ENCODE results near the gene PILRB. TPM values are rescaled to one million over a fixed set of nuclear protein-coding genes. Genes with fewer than 3 reads are reported as not detected.

The PILRB gene
- total and polyA plus RNA-seq, 9 of the 15 experiments (the other 6 are each of a cell fraction or from before 2014, with no cell fraction given), result 6.2 to 94.6 (median 37.0) TPM

GRCh38 chr7:100367676-100368613 is 10.0 kb downstream of the PILRB start:
- no peaks in the 10 kb centered on the region for H3K27me3 ChIP-seq (ENCODE audit: control insufficient read depth in 2 of 2, insufficient read depth in 2 of 2, low read length in 2 of 2)
- CTCF ChIA-PET (ENCODE audit: low intra/inter-chr PET ratio), result no interaction called here

GRCh38 chr7:100369105-100369504 is 11.2 kb downstream of the PILRB start:
- no peaks in the 10 kb centered on the region for H3K79me2 ChIP-seq (ENCODE audit: control insufficient read depth, insufficient read depth, low read length)
- H3K9me1 ChIP-seq (ENCODE audit: control insufficient read depth, insufficient read depth, low read length), result peaks cover 4% of the 10 kb centered on the region
- H3K9me3 ChIP-seq (replicated peaks; ENCODE audit: control insufficient read depth, insufficient read depth, low read depth, low read length), result no peaks in the 10 kb centered on the region
- TSS peak; percentile 27 for BruUV-seq (replicated peaks)
- H3K27me3 ChIP-seq (ENCODE audit: control insufficient read depth in 2 of 2, insufficient read depth in 2 of 2, low read length in 2 of 2), result no peaks in the 10 kb centered on the region
- WGBS (ENCODE audit: insufficient coverage, low coverage, missing lambda C conversion rate), result 40% methylated on average over 6 of the region's 6 CpGs
- H3K9ac ChIP-seq (ENCODE audit: insufficient read depth in 1 of 2, low read depth in 2 of 2, low read length in 2 of 2), result peak overlapping the region in 1 of 2 experiments; percentile 47; a peak in 2 of 4 replicates
- H3K4me1 ChIP-seq (replicated peaks in 1 of 2; ENCODE audit: control insufficient read depth in 2 of 2, insufficient read depth in 2 of 2, low read length in 2 of 2), result peaks cover 6 to 34% of the 10 kb centered on the region in 2 experiments; a peak in 4 of 5 replicates
- no peak overlapping the region for H2AFZ ChIP-seq (ENCODE audit: low read depth, low read length)
- no peaks in the 10 kb centered on the region for H4K20me1 ChIP-seq (replicated peaks; ENCODE audit: control insufficient read depth, insufficient read depth, low read length)
- FAIRE-seq (peak; percentile 23), ATAC-seq (peak; percentile 20), DNase-seq (ENCODE audit: extremely low read depth in 1 of 4, low spot score in 3 of 4) (peak in 1 of 4 experiments; percentile 46)
- no peak overlapping the region for H3K4me2 ChIP-seq (ENCODE audit: insufficient read depth, low read length)
- no peak overlapping the region for H3K27ac ChIP-seq (ENCODE audit: extremely low read depth, low read depth, low read length)
- H3K36me3 ChIP-seq (ENCODE audit: control insufficient read depth, insufficient read depth, low read length), result peaks cover 18% of the 10 kb centered on the region
- no peak overlapping the region for H3K4me3 ChIP-seq
- POLR2A ChIA-PET, result interaction anchor here (0.6 to 1.8 kb wide), 2 partner anchors 9 to 10 kb away, joined by 3 to 7 read pairs; no protein-coding TSS in a partner anchor
- in situ Hi-C loops (cut with MboI) (no loop called here), intact Hi-C loops (cut with micrococcal nuclease) (no loop called here)
- CTCF ChIA-PET (ENCODE audit: low intra/inter-chr PET ratio), result no interaction called here
- no peak for TF ChIP-seq RFX5 (IDR thresholded peaks at IDR 0.05; ENCODE audit: low read depth, low read length)
- TF ChIP-seq ZNF174 (CRISPR knock-in tag; IDR thresholded peaks at IDR 0.05), result no peak
- TF ChIP-seq MAX (CRISPR knock-in tag; IDR thresholded peaks at IDR 0.05), result peak; percentile 81
- TF ChIP-seq ESRRA (IDR thresholded peaks at IDR 0.05; ENCODE audit: borderline replicate concordance, low read depth), result no peak
- no peak for TF ChIP-seq POLR2H (tag; IDR thresholded peaks at IDR 0.05; ENCODE audit: low read depth)
- no peak for TF ChIP-seq BRF2 (IDR thresholded peaks at IDR 0.05; ENCODE audit: borderline replicate concordance, insufficient read depth, insufficient read length)
- TF ChIP-seq ZNF551 (CRISPR knock-in tag; IDR thresholded peaks at IDR 0.05), result no peak
- TF ChIP-seq CAMTA2 (CRISPR knock-in tag; conservative IDR thresholded peaks at IDR 0.05), result no peak
- no peak for TF ChIP-seq PKNOX1 (IDR thresholded peaks at IDR 0.05)

More at GRCh38 chr7:100367676-100368613, 10.0 kb downstream of the PILRB start:
- Histone ChIP-seq H3K9me3 (replicated peaks; ENCODE audit: control insufficient read depth, insufficient read depth, low read depth, low read length) (no peaks in the 10 kb centered on the region), H3K9me1 (ENCODE audit: control insufficient read depth, insufficient read depth, low read length) (peaks cover 4% of the 10 kb centered on the region), H3K27ac (ENCODE audit: extremely low read depth, low read depth, low read length) (no peak overlapping the region), H2AFZ (ENCODE audit: low read depth, low read length) (no peak overlapping the region), H4K20me1 (replicated peaks; ENCODE audit: control insufficient read depth, insufficient read depth, low read length) (no peaks in the 10 kb centered on the region), H3K4me3 (no peak overlapping the region), H3K79me2 (ENCODE audit: control insufficient read depth, insufficient read depth, low read length) (no peaks in the 10 kb centered on the region), H3K4me2 (ENCODE audit: insufficient read depth, low read length) (no peak overlapping the region), H3K36me3 (ENCODE audit: control insufficient read depth, insufficient read depth, low read length) (peaks cover 27% of the 10 kb centered on the region), H3K9ac (ENCODE audit: insufficient read depth in 1 of 2, low read depth in 2 of 2, low read length in 2 of 2) (no peak overlapping the region), H3K4me1 (replicated peaks in 1 of 2; ENCODE audit: control insufficient read depth in 2 of 2, insufficient read depth in 2 of 2, low read length in 2 of 2) (peaks cover 7 to 26% of the 10 kb centered on the region in 2 experiments; a peak in 4 of 5 replicates)
- ATAC-seq (no peak), FAIRE-seq (no peak), DNase-seq (ENCODE audit: extremely low read depth in 1 of 4, low spot score in 3 of 4) (no peak)
- intact Hi-C loops (cut with micrococcal nuclease), result no loop called here
- TF ChIP-seq POLR2A (conservative IDR thresholded peaks at IDR 0.05) (peak; percentile 21; the same call in 1 of the 2 replicates), CEBPB (tag; IDR thresholded peaks at IDR 0.05) (0 out of 2 replicates have a peak, but pooled peaks have one; percentile 33), TBL1XR1 (IDR thresholded peaks at IDR 0.05; ENCODE audit: low read length in 2 of 2) (no peak), RBM39 (optimal IDR thresholded peaks at IDR 0.05; ENCODE audit: low read depth, low read length) (peak; percentile 17), SUPT5H (IDR thresholded peaks at IDR 0.05) (peak; percentile 13; the same call in 1 of the 2 replicates), POLR2G (IDR thresholded peaks at IDR 0.05; ENCODE audit: low read depth, low read length) (peak; percentile 29; the same call in 1 of the 2 replicates), ZNF282 (CRISPR knock-in tag; IDR thresholded peaks at IDR 0.05) (no peak)
- POLR2A ChIA-PET, result interaction anchor here (0.6 to 1.8 kb wide), 6 partner anchors 9 to 316 kb away, joined by 3 to 7 read pairs (median 3); no protein-coding TSS in a partner anchor
- WGBS (ENCODE audit: insufficient coverage, low coverage, missing lambda C conversion rate), result 87% methylated on average over 12 of the region's 12 CpGs
- BruUV-seq (replicated peaks), result no TSS peak
- in situ Hi-C loops (cut with MboI), result no loop called here
